Testis (tissue), 2 donors: ENCODE results near the gene GSAP.

Source experiments
- CTCF ChIP-seq, 3 experiments: fragments of 450-650 bp in 2 of 3; fragments of 200-600 bp in 1 of 3; sonication (generic) in 1 of 3; IDR thresholded peaks; one replicate each; pipeline ENCODE4 v1.5.1; 2016 to 2019; ENCODE audit warnings: antibody characterized with exemption in 3 of 3, mild to moderate bottlenecking in 2 of 3, moderate library complexity in 1 of 3
- POLR2A ChIP-seq: fragments of 450-650 bp; IDR thresholded peaks from one replicate; pipeline ENCODE4 v1.6.1; 2017; ENCODE audit warnings: antibody characterized with exemption, mild to moderate bottlenecking, moderate library complexity

- no peak for TF ChIP-seq CTCF (IDR thresholded peaks at IDR 0.05)
- TF ChIP-seq POLR2A, result no peak
Observed at GRCh38 chr7:77401002-77401401, 15.1 kb downstream of the GSAP start.
